Osteoblast (primary cell): ENCODE data around the gene CCR9. TPM values are rescaled to one million over a fixed set of nuclear protein-coding genes. Genes with fewer than 3 reads are reported as not detected.

Experiments
- DNase-seq: peaks from one replicate; pipeline ENCODE4 v3.0.0; 2011; ENCODE audit warnings: low spot score, mixed read lengths; ENCODE audit not compliant: insufficient read length; ENCODE audit errors: missing footprints
- H2AFZ ChIP-seq: 2 replicates; pipeline ENCODE4 v1.6.0; 2011; ENCODE audit warnings: mild to moderate bottlenecking, low read length
- H3K27ac ChIP-seq: 2 replicates; pipeline ENCODE4 v1.5.1; 2011; ENCODE audit warnings: mild to moderate bottlenecking, low read depth, low read length, moderate library complexity
- H3K27me3 ChIP-seq: 2 replicates; pipeline ENCODE4 v1.6.0; 2012; ENCODE audit warnings: mild to moderate bottlenecking, control low read depth, inconsistent platforms, low read length, moderate library complexity; ENCODE audit not compliant: insufficient read depth
- H3K36me3 ChIP-seq: 2 replicates; pipeline ENCODE4 v1.5.1; 2011; ENCODE audit warnings: mild to moderate bottlenecking, low read length, control low read depth, moderate library complexity; ENCODE audit not compliant: insufficient read depth
- H3K4me1 ChIP-seq: 2 replicates; pipeline ENCODE4 v1.5.1; 2011; ENCODE audit warnings: mild to moderate bottlenecking, low read length, control low read depth, moderate library complexity; ENCODE audit not compliant: insufficient read depth
- H3K4me2 ChIP-seq: 2 replicates; pipeline ENCODE4 v1.6.0; 2011; ENCODE audit warnings: mild to moderate bottlenecking, low read length; ENCODE audit not compliant: insufficient read depth
- H3K4me3 ChIP-seq: fragments of 200-600 bp; sonication (generic); 3 replicates; pipeline ENCODE4 v1.5.1; 2012; ENCODE audit warnings: mild to moderate bottlenecking, low read length, inconsistent platforms; ENCODE audit not compliant: insufficient read depth
- H3K79me2 ChIP-seq: 2 replicates; pipeline ENCODE4 v1.6.0; 2012; ENCODE audit warnings: mild to moderate bottlenecking, low read length, control low read depth, inconsistent platforms; ENCODE audit not compliant: insufficient read depth
- H3K9me3 ChIP-seq: 2 replicates; pipeline ENCODE4 v1.5.1; 2011; ENCODE audit warnings: low read depth, low read length, control low read depth
- H4K20me1 ChIP-seq: 2 replicates; pipeline ENCODE4 v1.6.0; 2012; ENCODE audit warnings: mild to moderate bottlenecking, low read length, control low read depth; ENCODE audit not compliant: insufficient read depth
- total RNA-seq: library from RNA; depleted of rRNA; stranded (reverse); fragments of >200 nt; gene quantifications from 2 replicates; pipeline ENCODE4 v1.2.3, GENCODE V29; 2012
- TF ChIP-seq, protein P1 (sequence below): IDR thresholded peaks from 2 replicates; pipeline ENCODE4 v1.5.1; 2011; ENCODE audit warnings: mild to moderate bottlenecking, low read depth, low read length, moderate library complexity; ENCODE audit errors: extremely low read depth

CCR9 gene
- total RNA-seq, 1 donor = not detected

DNA sequence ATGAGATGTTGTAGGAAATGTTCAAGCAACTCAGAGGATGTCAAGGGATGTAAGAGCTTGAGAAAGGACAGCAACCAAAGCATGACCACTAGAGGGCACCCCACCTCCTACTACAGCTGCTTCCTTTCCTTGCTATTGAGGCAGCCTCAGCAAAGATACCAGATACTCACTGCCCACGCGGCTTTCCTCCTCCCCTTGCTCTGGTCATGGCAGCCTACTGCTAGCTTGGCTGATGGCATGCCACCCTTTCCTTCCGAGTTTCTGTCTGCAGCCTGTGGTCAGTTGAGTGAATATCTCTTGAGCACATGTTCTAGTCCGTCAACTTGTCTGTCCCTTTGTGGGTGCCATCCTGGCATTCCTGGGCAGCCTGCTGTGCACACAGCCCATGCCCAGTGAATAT, 52.5 kb downstream of the CCR9 start:
- H4K20me1 ChIP-seq = peaks cover 3% of the 10 kb centered on the region
- peak overlapping the region; percentile 25 for H2AFZ ChIP-seq
- H3K4me2 ChIP-seq = no peak overlapping the region
- H3K27ac ChIP-seq = no peak overlapping the region
- H3K4me3 ChIP-seq = no peak overlapping the region
- H3K27me3 ChIP-seq = no peaks in the 10 kb centered on the region
- peak; percentile 91 for DNase-seq
- H3K79me2 ChIP-seq = no peaks in the 10 kb centered on the region
- H3K36me3 ChIP-seq = peaks cover 17% of the 10 kb centered on the region
- TF ChIP-seq, protein P1, sequence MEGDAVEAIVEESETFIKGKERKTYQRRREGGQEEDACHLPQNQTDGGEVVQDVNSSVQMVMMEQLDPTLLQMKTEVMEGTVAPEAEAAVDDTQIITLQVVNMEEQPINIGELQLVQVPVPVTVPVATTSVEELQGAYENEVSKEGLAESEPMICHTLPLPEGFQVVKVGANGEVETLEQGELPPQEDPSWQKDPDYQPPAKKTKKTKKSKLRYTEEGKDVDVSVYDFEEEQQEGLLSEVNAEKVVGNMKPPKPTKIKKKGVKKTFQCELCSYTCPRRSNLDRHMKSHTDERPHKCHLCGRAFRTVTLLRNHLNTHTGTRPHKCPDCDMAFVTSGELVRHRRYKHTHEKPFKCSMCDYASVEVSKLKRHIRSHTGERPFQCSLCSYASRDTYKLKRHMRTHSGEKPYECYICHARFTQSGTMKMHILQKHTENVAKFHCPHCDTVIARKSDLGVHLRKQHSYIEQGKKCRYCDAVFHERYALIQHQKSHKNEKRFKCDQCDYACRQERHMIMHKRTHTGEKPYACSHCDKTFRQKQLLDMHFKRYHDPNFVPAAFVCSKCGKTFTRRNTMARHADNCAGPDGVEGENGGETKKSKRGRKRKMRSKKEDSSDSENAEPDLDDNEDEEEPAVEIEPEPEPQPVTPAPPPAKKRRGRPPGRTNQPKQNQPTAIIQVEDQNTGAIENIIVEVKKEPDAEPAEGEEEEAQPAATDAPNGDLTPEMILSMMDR = peak; percentile 92
- H3K4me1 ChIP-seq = peaks cover 9% of the 10 kb centered on the region
- no peaks in the 10 kb centered on the region for H3K9me3 ChIP-seq

DNA sequence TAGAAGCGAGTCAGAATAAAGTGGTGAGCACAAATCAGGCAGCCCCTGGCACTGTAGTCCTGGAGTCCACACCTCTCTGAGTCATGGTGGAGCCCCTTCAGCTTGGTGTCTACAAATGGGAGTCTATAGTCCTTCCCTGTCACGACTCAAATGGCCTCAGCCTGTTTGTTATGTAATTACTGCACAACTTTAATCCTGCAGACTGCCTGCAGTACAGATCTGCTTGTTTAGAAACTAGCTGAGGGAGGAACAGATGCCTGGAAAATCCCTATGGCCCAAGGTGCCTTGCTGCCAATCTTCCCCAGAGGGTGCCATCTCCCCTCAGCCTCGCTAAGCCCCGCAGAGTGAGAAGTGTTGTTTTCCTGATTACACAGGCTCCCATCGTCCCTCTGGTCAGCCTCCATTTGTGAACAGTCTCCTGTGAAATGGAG, 53.0 kb downstream of the CCR9 start:
- TF ChIP-seq, protein P1 = no peak
- no peaks in the 10 kb centered on the region for H3K9me3 ChIP-seq
- peaks cover 3% of the 10 kb centered on the region for H4K20me1 ChIP-seq
- H3K4me1 ChIP-seq = peaks cover 9% of the 10 kb centered on the region
- H3K79me2 ChIP-seq = no peaks in the 10 kb centered on the region
- no peak overlapping the region for H3K27ac ChIP-seq
- H3K27me3 ChIP-seq = no peaks in the 10 kb centered on the region
- H3K4me3 ChIP-seq = no peak overlapping the region
- peak; percentile 79 for DNase-seq
- H3K36me3 ChIP-seq = peaks cover 16% of the 10 kb centered on the region
- H2AFZ ChIP-seq = no peak overlapping the region
- no peak overlapping the region for H3K4me2 ChIP-seq

GRCh38 chr3:45940004-45940780, 53.8 kb downstream of the CCR9 start:
- Histone ChIP-seq H3K27me3 (no peaks in the 10 kb centered on the region), H4K20me1 (peaks cover 8% of the 10 kb centered on the region), H2AFZ (no peak overlapping the region), H3K4me1 (peaks cover 9% of the 10 kb centered on the region), H3K79me2 (no peaks in the 10 kb centered on the region), H3K4me3 (no peak overlapping the region), H3K4me2 (no peak overlapping the region), H3K36me3 (peaks cover 8% of the 10 kb centered on the region), H3K27ac (no peak overlapping the region), H3K9me3 (no peaks in the 10 kb centered on the region)
- TF ChIP-seq, protein P1 = no peak
- DNase-seq = no peak

GRCh38 chr3:45940781-45941365, 54.5 kb downstream of the CCR9 start:
- Histone ChIP-seq H3K9me3 (no peaks in the 10 kb centered on the region), H3K4me3 (no peak overlapping the region), H3K4me1 (peaks cover 9% of the 10 kb centered on the region), H3K27ac (no peak overlapping the region), H2AFZ (no peak overlapping the region), H3K79me2 (no peaks in the 10 kb centered on the region), H3K36me3 (peaks cover 3% of the 10 kb centered on the region), H3K27me3 (no peaks in the 10 kb centered on the region), H3K4me2 (no peak overlapping the region), H4K20me1 (peaks cover 9% of the 10 kb centered on the region)
- TF ChIP-seq, protein P1 = no peak
- no peak for DNase-seq
